ENCODE results near the gene MSL3B.

GRCh38 chr2:233857511-233858141, 10.6 kb downstream of the MSL3B start:
- TF ChIP-seq POLR2A (IDR thresholded peaks at IDR 0.05) = no peak
- peak in 5 of 6 experiments; percentile 22 to 49 (median 36) for TF ChIP-seq CTCF (IDR thresholded peaks at IDR 0.05)

Data from adrenal gland (tissue), 5 donors.